Measurements from ENCODE around the gene STOM. TPM values are rescaled to one million over a fixed set of nuclear protein-coding genes. Genes with fewer than 3 reads are reported as not detected.

Gene STOM
- polyA plus RNA-seq, 1 of the 3 experiments (the other 2 are of a cell fraction): 40.5 TPM

GRCh38 chr9:121345070-121345469, 25.0 kb downstream of the STOM start:
- no peak for TF ChIP-seq FOXJ3 (CRISPR knock-in tag; IDR thresholded peaks at IDR 0.05)
- no peak for TF ChIP-seq MAX (IDR thresholded peaks at IDR 0.05; ENCODE audit: low read depth)
- TF ChIP-seq RAD21 (IDR thresholded peaks at IDR 0.05; ENCODE audit: low read length): no peak
- no peak for TF ChIP-seq GABPA (IDR thresholded peaks at IDR 0.05; ENCODE audit: low read depth)
- no peak for TF ChIP-seq MEF2A (IDR thresholded peaks at IDR 0.05; ENCODE audit: borderline replicate concordance, low read depth)
- peaks cover 28 to 38% of the 10 kb centered on the region in 2 experiments for H3K36me3 ChIP-seq (replicated peaks in 1 of 2; ENCODE audit: control insufficient read depth in 1 of 2, insufficient read depth in 2 of 2, low read length in 1 of 2)
- no peaks in the 10 kb centered on the region for H3K27me3 ChIP-seq (ENCODE audit: insufficient read depth)
- ChIA-PET POLR2A (no interaction called here), CTCF (interaction anchor here (1.1 to 5.1 kb wide), 3 partner anchors 25 to 77 kb away, joined by 3 to 36 read pairs (median 5); partner anchors contain the start of gene GSN)
- peaks cover 9% of the 10 kb centered on the region for H3F3A ChIP-seq (replicated peaks; ENCODE audit: insufficient read depth)
- no peaks in the 10 kb centered on the region for H4K20me1 ChIP-seq (ENCODE audit: insufficient read depth)
- H3K4me2 ChIP-seq: no peak overlapping the region
- H3K4me3 ChIP-seq (ENCODE audit: low read depth in 2 of 2, low read length in 1 of 2): no peak overlapping the region
- no peak overlapping the region for H3K27ac ChIP-seq (ENCODE audit: low read depth in 2 of 2, low read length in 1 of 2)
- H3K9me2 ChIP-seq: no peaks in the 10 kb centered on the region
- DNase-seq: no peak
- no peaks in the 10 kb centered on the region for H3K9me3 ChIP-seq
- peaks cover 8 to 17% of the 10 kb centered on the region in 2 experiments; a peak in 2 of 4 replicates for H3K4me1 ChIP-seq (ENCODE audit: control insufficient read depth in 1 of 2, insufficient read depth in 2 of 2, low read depth in 1 of 2, low read length in 1 of 2)
- no peak overlapping the region for H3K9ac ChIP-seq
- 100% methylated on average over 3 of the region's 3 CpGs for whole genome bisulfite sequencing (ENCODE audit: low lambda C conversion rate)
- no peak overlapping the region for H2AFZ ChIP-seq (ENCODE audit: low read depth)
- no peaks in the 10 kb centered on the region for H3K79me2 ChIP-seq (ENCODE audit: insufficient read depth)

DNA sequence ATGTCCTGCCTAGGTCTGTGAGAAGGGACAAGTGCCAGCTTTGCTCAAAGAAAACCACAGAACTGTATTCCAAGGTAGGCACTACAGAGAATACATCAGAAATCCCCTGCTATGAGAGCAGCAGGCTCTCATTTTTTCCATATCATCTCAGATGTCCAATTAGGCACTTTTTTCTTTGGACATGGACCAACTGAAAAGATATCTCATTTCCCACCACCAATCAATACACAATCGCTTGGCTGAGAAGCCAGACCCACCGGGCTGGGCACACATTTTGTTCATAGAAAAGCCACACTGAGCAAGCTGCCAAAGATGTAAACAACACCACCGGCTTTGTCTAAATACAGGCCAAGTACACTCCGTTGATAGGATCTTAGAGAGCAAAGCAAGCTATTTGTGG, 25.9 kb downstream of the STOM start:
- Histone ChIP-seq H3K9me3 (no peaks in the 10 kb centered on the region), H3K27ac (ENCODE audit: low read depth in 2 of 2, low read length in 1 of 2) (no peak overlapping the region), H3F3A (replicated peaks; ENCODE audit: insufficient read depth) (peaks cover 8% of the 10 kb centered on the region), H3K9me2 (no peaks in the 10 kb centered on the region), H3K27me3 (ENCODE audit: insufficient read depth) (no peaks in the 10 kb centered on the region), H2AFZ (ENCODE audit: low read depth) (no peak overlapping the region), H3K9ac (no peak overlapping the region), H3K4me2 (no peak overlapping the region), H3K4me3 (ENCODE audit: low read depth in 2 of 2, low read length in 1 of 2) (no peak overlapping the region), H3K4me1 (ENCODE audit: control insufficient read depth in 1 of 2, insufficient read depth in 2 of 2, low read depth in 1 of 2, low read length in 1 of 2) (peaks cover 7 to 11% of the 10 kb centered on the region in 2 experiments; a peak in 2 of 4 replicates), H4K20me1 (ENCODE audit: insufficient read depth) (no peaks in the 10 kb centered on the region), H3K36me3 (replicated peaks in 1 of 2; ENCODE audit: control insufficient read depth in 1 of 2, insufficient read depth in 2 of 2, low read length in 1 of 2) (peaks cover 24 to 38% of the 10 kb centered on the region in 2 experiments), H3K79me2 (ENCODE audit: insufficient read depth) (no peaks in the 10 kb centered on the region)
- WGBS (ENCODE audit: low lambda C conversion rate): 87% methylated on average over 4 of the region's 4 CpGs
- ChIA-PET POLR2A (no interaction called here), CTCF (interaction anchor here (1.5 to 5.1 kb wide), 2 partner anchors 25 to 56 kb away, joined by 8 to 36 read pairs; no protein-coding TSS in a partner anchor)
- no peak for DNase-seq
- TF ChIP-seq, protein P1, sequence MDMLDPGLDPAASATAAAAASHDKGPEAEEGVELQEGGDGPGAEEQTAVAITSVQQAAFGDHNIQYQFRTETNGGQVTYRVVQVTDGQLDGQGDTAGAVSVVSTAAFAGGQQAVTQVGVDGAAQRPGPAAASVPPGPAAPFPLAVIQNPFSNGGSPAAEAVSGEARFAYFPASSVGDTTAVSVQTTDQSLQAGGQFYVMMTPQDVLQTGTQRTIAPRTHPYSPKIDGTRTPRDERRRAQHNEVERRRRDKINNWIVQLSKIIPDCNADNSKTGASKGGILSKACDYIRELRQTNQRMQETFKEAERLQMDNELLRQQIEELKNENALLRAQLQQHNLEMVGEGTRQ (IDR thresholded peaks at IDR 0.05; ENCODE audit: borderline replicate concordance, low read depth, low read length): no peak
- no peak for TF ChIP-seq MXI1 (IDR thresholded peaks at IDR 0.05; ENCODE audit: low read depth, low read length)
- no peak for TF ChIP-seq RCOR1 (IDR thresholded peaks at IDR 0.05; ENCODE audit: low read length)
- TF ChIP-seq REST (IDR thresholded peaks at IDR 0.05; ENCODE audit: low read depth, low read length): no peak
- no peak for TF ChIP-seq TEAD4 (IDR thresholded peaks at IDR 0.05; ENCODE audit: borderline replicate concordance, insufficient read depth)
- TF ChIP-seq FOSL2 (IDR thresholded peaks at IDR 0.05; ENCODE audit: borderline replicate concordance, low read depth): no peak
- TF ChIP-seq SIN3A (IDR thresholded peaks at IDR 0.05; ENCODE audit: borderline replicate concordance, low read depth, low read length): no peak
- TF ChIP-seq EP300 (IDR thresholded peaks at IDR 0.05; ENCODE audit: borderline replicate concordance in 1 of 2, low read depth in 1 of 2, low read length in 1 of 2): no peak
- no peak for TF ChIP-seq RFX5 (IDR thresholded peaks at IDR 0.05; ENCODE audit: low read length)
- TF ChIP-seq, protein P2, sequence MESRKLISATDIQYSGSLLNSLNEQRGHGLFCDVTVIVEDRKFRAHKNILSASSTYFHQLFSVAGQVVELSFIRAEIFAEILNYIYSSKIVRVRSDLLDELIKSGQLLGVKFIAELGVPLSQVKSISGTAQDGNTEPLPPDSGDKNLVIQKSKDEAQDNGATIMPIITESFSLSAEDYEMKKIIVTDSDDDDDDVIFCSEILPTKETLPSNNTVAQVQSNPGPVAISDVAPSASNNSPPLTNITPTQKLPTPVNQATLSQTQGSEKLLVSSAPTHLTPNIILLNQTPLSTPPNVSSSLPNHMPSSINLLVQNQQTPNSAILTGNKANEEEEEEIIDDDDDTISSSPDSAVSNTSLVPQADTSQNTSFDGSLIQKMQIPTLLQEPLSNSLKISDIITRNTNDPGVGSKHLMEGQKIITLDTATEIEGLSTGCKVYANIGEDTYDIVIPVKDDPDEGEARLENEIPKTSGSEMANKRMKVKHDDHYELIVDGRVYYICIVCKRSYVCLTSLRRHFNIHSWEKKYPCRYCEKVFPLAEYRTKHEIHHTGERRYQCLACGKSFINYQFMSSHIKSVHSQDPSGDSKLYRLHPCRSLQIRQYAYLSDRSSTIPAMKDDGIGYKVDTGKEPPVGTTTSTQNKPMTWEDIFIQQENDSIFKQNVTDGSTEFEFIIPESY (IDR thresholded peaks at IDR 0.05; ENCODE audit: borderline replicate concordance, low read depth): no peak
- no peak for TF ChIP-seq ELF1 (IDR thresholded peaks at IDR 0.05)
- no peak for TF ChIP-seq JUND (IDR thresholded peaks at IDR 0.05)
- no peak for TF ChIP-seq IRF3 (IDR thresholded peaks at IDR 0.05; ENCODE audit: low read depth, low read length)
